OCI-LY3 (cell line): ENCODE data around the gene SMIM38.
"Not testable (repeated sequence)": the region's sequence is repeated elsewhere in the genome, so short reads cannot be mapped to it uniquely, and the experiment has no call there.

ENCODE experiments used
- H2AFZ ChIP-seq: fragments of 200-600, 300-600 bp; shearing (Covaris generic); 2 replicates; pipeline ENCODE4 v1.6.0; 2014; ENCODE audit warnings: antibody characterized with exemption, low read depth, low read length
- H3K27ac ChIP-seq: fragments of 200-600, 300-600 bp; sonication (generic); 2 replicates; pipeline ENCODE4 v1.5.1; 2014; ENCODE audit warnings: mild to moderate bottlenecking, low read length, moderate library complexity, mixed read lengths
- H3K27me3 ChIP-seq: fragments of 200-600, 300-600 bp; sonication (generic); 2 replicates; pipeline ENCODE4 v1.6.1; 2014; ENCODE audit warnings: low read depth, low read length, mixed read lengths
- H3K36me3 ChIP-seq: fragments of 200-600, 300-600 bp; sonication (generic); replicated peaks from 2 replicates; pipeline ENCODE3; 2014; ENCODE audit warnings: low read depth, low read length, mixed read lengths
- H3K4me1 ChIP-seq: fragments of 300-600, 200-600 bp; sonication (generic); 2 replicates; pipeline ENCODE4 v1.6.1; 2014; ENCODE audit warnings: low read length, mixed read lengths
- H3K4me2 ChIP-seq: fragments of 200-600, 300-600 bp; sonication (generic); 2 replicates; pipeline ENCODE4 v1.6.1; 2014; ENCODE audit warnings: low read length, mixed read lengths
- H3K4me3 ChIP-seq: fragments of 300-600, 200-600 bp; sonication (generic); 2 replicates; pipeline ENCODE4 v1.5.1; 2014; ENCODE audit warnings: antibody characterized with exemption, mild to moderate bottlenecking, low read length, moderate library complexity
- H3K79me2 ChIP-seq: fragments of 300-600, 200-600 bp; shearing (Covaris generic); 2 replicates; pipeline ENCODE4 v1.6.1; 2014; ENCODE audit warnings: mild to moderate bottlenecking, low read length, mixed read lengths
- H3K9ac ChIP-seq: fragments of 300-600, 200-600 bp; shearing (Covaris generic); 2 replicates; pipeline ENCODE4 v1.6.0; 2014; ENCODE audit warnings: mild to moderate bottlenecking, low read length, moderate library complexity
- H3K9me3 ChIP-seq: fragments of 200-600, 300-600 bp; shearing (Covaris generic); 2 replicates; pipeline ENCODE4 v1.6.1; 2014; ENCODE audit warnings: low read length, mixed read lengths; ENCODE audit not compliant: insufficient read depth
- H4K20me1 ChIP-seq: fragments of 200-600, 300-600 bp; sonication (generic); 2 replicates; pipeline ENCODE4 v1.6.1; 2016; ENCODE audit warnings: low read length, mixed read lengths; ENCODE audit not compliant: insufficient read depth
- EZH2phosphoT487 ChIP-seq: fragments of 200-600 bp; shearing (Covaris generic); IDR thresholded peaks from 2 replicates; pipeline ENCODE4 v1.6.1; 2018; ENCODE audit warnings: antibody characterized with exemption, mixed run types, low read depth
- TF ChIP-seq, protein P1 (sequence below): fragments of 200-600, 300-600 bp; sonication (generic); IDR thresholded peaks from 2 replicates; pipeline ENCODE4 v1.5.1; 2014; ENCODE audit warnings: antibody characterized with exemption, low read length, low read depth

Gene SMIM38

DNA sequence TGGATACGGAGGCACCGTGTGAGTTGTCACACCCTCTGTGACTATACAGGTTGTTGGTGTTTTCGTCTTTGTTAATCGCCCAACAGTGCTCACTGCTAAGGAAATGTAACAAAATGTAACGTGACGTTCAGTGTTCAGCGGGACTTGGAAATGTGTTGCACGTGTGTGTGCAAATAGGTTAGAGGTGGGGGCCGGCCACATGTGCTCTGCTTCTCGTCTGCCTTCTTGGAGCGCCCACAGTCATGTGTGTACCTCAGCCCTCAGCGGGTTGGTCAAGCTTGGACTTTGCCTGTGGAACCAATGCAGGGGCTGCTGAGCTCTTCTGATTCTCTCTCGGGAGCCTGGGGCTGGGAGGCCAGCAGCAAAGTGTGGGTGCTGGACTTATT is 7.4 kb upstream of the SMIM38 start:
- no peak overlapping the region for H2AFZ ChIP-seq
- H3K4me2 ChIP-seq, result no peak overlapping the region
- no peak overlapping the region for H3K27ac ChIP-seq
- H3K9me3 ChIP-seq, result peaks cover 21% of the 10 kb centered on the region; the same call in 1 of the 2 replicates
- H3K27me3 ChIP-seq, result peaks cover 4% of the 10 kb centered on the region; the same call in 1 of the 2 replicates
- no peaks in the 10 kb centered on the region for H4K20me1 ChIP-seq
- H3K36me3 ChIP-seq, result peaks cover 14% of the 10 kb centered on the region
- TF ChIP-seq, protein P1, sequence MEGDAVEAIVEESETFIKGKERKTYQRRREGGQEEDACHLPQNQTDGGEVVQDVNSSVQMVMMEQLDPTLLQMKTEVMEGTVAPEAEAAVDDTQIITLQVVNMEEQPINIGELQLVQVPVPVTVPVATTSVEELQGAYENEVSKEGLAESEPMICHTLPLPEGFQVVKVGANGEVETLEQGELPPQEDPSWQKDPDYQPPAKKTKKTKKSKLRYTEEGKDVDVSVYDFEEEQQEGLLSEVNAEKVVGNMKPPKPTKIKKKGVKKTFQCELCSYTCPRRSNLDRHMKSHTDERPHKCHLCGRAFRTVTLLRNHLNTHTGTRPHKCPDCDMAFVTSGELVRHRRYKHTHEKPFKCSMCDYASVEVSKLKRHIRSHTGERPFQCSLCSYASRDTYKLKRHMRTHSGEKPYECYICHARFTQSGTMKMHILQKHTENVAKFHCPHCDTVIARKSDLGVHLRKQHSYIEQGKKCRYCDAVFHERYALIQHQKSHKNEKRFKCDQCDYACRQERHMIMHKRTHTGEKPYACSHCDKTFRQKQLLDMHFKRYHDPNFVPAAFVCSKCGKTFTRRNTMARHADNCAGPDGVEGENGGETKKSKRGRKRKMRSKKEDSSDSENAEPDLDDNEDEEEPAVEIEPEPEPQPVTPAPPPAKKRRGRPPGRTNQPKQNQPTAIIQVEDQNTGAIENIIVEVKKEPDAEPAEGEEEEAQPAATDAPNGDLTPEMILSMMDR, result no peak
- no peak for TF ChIP-seq EZH2phosphoT487
- no peak overlapping the region for H3K9ac ChIP-seq
- H3K4me1 ChIP-seq, result peaks cover 9% of the 10 kb centered on the region
- no peaks in the 10 kb centered on the region for H3K79me2 ChIP-seq
- no peak overlapping the region for H3K4me3 ChIP-seq

DNA sequence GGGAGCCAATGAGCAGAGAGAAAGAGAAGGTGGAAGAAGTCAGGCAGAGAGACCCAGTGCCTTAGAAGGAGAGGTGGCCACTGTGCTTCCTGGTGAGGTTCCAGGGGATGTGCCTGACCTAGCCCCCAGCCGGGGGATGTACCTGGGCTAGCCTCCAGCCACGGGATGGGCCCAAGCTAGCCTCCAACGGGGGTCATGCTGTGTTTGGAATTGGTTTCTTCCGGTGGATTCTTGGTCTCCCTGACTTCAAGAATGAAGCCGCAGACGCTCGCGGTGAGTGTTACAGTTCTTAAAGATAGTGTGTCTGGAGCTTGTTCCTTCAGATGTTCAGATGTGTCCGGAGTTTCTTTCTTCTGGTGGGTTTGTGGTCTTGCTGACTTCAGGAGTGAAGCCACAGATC is 6.9 kb upstream of the SMIM38 start:
- H3K36me3 ChIP-seq, result peaks cover 14% of the 10 kb centered on the region

DNA sequence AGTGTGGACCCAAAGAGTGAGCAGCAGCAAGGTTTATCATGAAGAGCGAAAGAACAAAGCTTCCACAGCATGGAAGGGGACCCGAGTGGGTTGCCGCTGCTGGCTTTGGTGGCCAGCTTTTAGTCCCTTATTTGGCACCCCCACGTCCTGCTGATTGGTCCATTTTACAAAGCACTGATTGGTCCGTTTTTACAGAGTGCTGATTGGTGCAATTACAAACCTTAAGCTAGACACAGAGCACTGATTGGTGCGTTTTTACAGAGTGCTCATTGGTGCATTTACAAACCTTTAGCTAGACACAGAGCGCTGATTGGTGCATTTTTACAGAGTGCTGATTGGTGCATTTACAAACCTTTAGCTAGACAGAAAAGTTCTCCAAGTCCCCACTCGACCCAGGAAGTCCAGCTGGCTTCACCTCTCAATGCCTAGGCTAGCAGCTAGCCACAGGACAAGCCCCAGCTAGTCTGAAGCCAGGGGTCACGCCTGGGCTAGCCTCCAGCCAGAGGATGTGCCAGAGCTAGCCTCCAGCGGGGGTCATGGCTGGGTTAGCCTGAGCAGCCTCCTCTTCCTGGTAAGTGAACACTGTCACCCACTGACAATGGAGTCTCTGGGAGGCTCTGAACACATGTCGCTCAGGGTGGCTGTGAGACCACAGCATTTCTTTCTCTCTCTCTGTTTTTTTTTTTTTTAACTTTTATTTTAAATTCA is 6.2 kb upstream of the SMIM38 start:
- H3K9ac ChIP-seq, H2AFZ ChIP-seq, H4K20me1 ChIP-seq, H3K4me2 ChIP-seq, H3K27me3 ChIP-seq, H3K79me2 ChIP-seq, H3K4me3 ChIP-seq, H3K27ac ChIP-seq: not testable (repeated sequence)
- H3K9me3 ChIP-seq, result peaks cover 20% of the 10 kb centered on the region; the same call in 1 of the 2 replicates
- peaks cover 14% of the 10 kb centered on the region for H3K4me1 ChIP-seq
- H3K36me3 ChIP-seq, result peaks cover 14% of the 10 kb centered on the region

More for the DNA sequence above, 6.9 kb upstream of the SMIM38 start:
- no peak overlapping the region for H2AFZ ChIP-seq
- peaks cover 13% of the 10 kb centered on the region for H3K4me1 ChIP-seq
- H3K9ac ChIP-seq, result no peak overlapping the region
- no peak overlapping the region for H3K27ac ChIP-seq
- no peaks in the 10 kb centered on the region for H3K79me2 ChIP-seq
- peaks cover 20% of the 10 kb centered on the region; the same call in 1 of the 2 replicates for H3K9me3 ChIP-seq
- peaks cover 4% of the 10 kb centered on the region; the same call in 1 of the 2 replicates for H3K27me3 ChIP-seq
- no peak overlapping the region for H3K4me2 ChIP-seq
- TF ChIP-seq, protein P1, result no peak
- no peak for TF ChIP-seq EZH2phosphoT487
- no peaks in the 10 kb centered on the region for H4K20me1 ChIP-seq
- no peak overlapping the region for H3K4me3 ChIP-seq

DNA sequence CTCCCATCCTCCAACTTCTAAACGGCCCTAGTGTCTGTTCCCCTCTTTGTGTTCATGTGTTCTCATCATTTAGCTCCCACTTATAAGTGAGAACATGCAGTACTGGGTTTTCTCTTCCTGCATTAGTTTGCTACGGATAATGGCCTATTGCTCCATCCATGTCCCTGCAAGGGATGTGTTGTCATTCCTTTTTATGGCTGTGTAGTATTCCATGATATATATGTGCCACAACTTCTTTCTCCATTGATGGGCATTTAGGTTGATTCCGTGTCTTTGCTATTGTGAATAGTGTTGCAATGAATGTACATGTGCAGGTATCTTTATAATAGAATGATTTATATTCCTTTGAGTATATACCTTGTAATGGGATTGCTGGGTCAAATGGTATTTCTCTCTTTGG is 5.6 kb upstream of the SMIM38 start:
- no peak for TF ChIP-seq EZH2phosphoT487
- TF ChIP-seq, protein P1, result no peak

More for the DNA sequence above, 5.6 kb upstream of the SMIM38 start:
- H3K9me3 ChIP-seq, result peaks cover 17% of the 10 kb centered on the region; the same call in 1 of the 2 replicates
- H3K79me2 ChIP-seq, result no peaks in the 10 kb centered on the region
- no peak overlapping the region for H3K9ac ChIP-seq
- peaks cover 18% of the 10 kb centered on the region for H3K4me1 ChIP-seq
- H3K4me3 ChIP-seq, result no peak overlapping the region
- peaks cover 4% of the 10 kb centered on the region; the same call in 1 of the 2 replicates for H3K27me3 ChIP-seq
- H2AFZ ChIP-seq, result no peak overlapping the region
- no peak overlapping the region for H3K4me2 ChIP-seq
- H4K20me1 ChIP-seq, result no peaks in the 10 kb centered on the region
- no peak overlapping the region for H3K27ac ChIP-seq
- peaks cover 8% of the 10 kb centered on the region for H3K36me3 ChIP-seq
